GM18520 (cell line): ENCODE measurements around the gene ANGPTL2.
A peak's percentile ranks its signal among the peaks of the same experiment; 100 is the strongest.
"Not testable (repeated sequence)": the region's sequence is repeated elsewhere in the genome, so short reads cannot be mapped to it uniquely, and the experiment has no call there.

Experiments used
- ATAC-seq: cut with Tn5 transposase; IDR thresholded peaks from one replicate; pipeline ENCODE4 v1.9.1; 2021; ENCODE audit not compliant: unreplicated experiment

The ANGPTL2 gene, protein sequence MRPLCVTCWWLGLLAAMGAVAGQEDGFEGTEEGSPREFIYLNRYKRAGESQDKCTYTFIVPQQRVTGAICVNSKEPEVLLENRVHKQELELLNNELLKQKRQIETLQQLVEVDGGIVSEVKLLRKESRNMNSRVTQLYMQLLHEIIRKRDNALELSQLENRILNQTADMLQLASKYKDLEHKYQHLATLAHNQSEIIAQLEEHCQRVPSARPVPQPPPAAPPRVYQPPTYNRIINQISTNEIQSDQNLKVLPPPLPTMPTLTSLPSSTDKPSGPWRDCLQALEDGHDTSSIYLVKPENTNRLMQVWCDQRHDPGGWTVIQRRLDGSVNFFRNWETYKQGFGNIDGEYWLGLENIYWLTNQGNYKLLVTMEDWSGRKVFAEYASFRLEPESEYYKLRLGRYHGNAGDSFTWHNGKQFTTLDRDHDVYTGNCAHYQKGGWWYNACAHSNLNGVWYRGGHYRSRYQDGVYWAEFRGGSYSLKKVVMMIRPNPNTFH

DNA sequence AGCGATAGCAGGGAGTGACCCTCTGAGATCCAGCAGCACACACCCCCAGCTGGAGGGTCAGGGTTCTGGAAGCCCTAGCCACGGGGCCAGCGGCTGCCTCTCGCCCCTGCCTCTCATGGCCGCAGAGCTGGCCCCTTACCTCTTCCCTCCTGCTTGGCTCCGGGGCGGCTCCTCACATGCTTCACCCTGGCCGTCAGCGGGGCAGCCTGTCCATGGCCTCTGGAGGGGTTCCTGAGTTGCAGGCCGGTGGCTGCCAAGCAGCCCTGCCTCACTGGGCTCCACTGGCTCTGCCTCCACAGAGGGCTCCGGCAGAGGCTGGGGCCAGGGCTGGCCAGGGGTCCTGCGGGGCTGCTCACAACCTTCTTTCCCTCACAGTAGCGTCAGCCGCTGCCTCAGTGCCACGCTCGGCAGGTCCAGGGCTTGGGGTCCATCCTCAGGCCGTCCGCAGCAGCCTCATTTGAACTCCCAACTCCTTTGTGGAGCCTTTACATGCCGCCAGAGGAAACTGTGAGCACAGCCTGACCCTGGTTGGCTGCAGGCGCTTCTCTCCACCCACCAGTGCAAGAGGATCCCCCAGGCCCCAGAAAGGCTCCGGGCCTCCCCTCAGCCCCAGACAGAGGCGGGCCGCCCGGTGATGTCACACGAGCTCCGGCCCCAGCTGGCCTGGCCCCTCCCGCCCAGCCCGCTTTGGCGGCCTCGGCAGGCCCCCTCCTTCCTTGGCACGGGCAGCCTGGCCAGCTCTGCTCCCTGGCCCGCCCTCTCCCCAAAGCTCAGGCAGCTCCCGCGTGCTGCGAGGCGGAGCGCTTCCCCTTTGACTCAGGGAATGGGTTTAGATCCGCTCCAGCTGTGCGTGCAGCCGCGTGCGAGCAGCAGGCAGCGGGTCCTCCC is at the start of gene ANGPTL2:
Gene ANGPTL2 (minus strand): TSS at position 460 of the 888 bp plus-strand sequence. CDS start 13,904 bp downstream, outside the sequence.
- ATAC-seq: no peak

DNA sequence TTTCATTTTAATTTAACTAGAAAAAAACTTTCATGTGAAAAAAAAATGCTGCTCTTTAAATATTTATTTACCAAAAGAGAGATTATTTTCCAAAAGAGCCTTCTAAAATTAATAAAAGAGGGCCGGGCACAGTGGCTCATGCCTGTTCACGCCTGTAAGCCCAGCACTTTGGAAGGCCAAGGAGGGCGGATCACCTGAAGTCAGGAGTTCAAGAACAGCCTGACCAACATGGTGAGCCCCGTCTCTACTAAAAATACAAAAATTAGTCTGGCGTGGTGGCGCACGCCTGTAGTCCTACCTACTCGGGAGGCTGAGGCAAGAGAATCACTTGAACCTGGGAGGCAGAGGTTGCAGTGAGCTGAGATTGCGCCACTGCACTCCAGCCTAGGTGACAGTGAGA is 48.9 kb upstream of the ANGPTL2 start:
- ATAC-seq: not testable (repeated sequence)

DNA sequence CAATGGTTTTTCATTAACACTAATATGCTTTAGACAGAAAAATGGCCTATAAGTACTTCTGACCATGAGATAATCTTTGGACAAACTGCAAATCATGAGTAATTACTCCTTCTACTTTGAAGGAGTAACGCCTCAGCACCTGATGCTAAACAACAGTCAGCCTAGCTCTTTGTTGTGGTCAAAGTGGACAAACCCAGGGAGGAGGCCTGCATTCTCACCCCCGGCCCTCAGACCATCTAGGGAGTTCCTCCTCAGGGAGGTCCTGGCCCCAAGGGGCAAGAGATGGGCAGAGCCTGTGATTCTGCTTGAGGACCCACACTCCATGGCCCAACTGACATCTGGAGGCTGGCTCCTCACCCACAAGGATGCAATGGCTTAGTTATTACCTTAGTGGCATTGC is 48.2 kb upstream of the ANGPTL2 start:
- ATAC-seq: no peak

DNA sequence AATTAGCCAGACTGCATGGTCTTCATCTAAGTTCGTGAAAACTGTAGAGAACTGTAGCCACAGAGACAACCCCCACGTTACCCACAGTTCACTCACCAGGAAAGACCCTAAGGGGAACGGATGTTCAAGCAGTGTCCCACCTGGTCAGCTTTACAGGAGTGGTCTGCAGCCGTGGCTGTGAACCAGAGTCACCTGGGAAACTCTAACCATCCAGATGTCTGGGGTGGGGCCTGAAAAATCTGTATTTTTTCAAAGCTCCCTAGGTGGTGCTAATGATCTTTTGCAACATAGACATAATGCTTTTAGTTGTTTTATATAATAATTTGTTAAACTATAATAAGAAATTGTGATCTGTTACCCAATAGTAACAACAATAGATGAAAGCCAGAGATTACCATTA is 47.7 kb upstream of the ANGPTL2 start:
- ATAC-seq: no peak

DNA sequence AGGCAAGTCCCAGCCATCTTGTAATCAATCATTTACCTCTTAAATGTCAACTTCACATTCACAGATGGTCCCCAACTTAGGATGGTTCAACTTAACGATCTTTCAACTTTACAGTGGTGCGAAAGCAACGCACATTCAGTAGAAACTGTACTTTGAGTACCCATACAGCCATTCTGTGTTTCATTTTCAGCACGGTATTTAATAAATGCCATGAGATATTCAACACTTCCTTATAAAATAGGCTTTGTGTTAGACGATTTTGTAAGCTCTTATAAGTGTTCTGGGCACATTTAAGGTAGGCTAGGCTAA is 47.1 kb upstream of the ANGPTL2 start:
- ATAC-seq: no peak

DNA sequence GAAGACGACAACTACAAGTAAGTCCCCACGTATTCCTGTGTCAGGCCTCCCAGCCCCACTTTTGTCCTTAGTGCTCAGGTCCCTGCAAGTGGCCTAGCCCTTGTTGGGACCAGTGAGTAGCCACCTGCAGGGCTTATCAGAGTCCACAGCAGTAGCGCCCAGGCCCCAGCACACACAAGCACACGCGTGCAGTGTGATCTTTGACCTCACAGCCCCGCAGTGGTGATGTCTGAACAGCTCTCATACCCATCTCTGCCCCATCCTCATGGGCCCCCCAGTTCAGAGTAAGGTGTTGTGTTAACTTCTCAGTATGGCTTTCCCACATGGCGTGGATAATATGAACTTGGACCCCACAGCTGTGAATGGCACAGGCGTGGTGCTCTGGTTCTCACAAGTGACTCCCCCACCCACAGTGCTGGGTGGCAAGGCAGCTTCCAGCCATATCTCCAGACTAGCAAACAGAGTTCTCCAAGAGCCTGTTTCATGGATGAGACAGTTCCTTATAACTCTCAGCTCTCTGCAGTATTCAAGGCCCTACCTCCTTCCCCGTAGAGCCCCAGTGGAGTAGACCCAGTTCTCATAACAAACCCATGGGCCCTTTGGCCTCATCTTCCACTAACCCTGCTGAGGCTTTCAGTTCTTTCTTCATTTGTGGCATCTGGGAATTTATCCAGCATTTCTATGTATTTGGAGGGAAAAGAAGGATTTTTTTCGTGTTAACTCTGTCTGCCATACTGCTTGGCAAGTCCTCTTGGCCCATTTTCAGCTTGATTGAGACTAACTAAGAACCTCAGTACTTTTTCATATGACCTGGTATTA is 46.5 kb upstream of the ANGPTL2 start:
- ATAC-seq: no peak

DNA sequence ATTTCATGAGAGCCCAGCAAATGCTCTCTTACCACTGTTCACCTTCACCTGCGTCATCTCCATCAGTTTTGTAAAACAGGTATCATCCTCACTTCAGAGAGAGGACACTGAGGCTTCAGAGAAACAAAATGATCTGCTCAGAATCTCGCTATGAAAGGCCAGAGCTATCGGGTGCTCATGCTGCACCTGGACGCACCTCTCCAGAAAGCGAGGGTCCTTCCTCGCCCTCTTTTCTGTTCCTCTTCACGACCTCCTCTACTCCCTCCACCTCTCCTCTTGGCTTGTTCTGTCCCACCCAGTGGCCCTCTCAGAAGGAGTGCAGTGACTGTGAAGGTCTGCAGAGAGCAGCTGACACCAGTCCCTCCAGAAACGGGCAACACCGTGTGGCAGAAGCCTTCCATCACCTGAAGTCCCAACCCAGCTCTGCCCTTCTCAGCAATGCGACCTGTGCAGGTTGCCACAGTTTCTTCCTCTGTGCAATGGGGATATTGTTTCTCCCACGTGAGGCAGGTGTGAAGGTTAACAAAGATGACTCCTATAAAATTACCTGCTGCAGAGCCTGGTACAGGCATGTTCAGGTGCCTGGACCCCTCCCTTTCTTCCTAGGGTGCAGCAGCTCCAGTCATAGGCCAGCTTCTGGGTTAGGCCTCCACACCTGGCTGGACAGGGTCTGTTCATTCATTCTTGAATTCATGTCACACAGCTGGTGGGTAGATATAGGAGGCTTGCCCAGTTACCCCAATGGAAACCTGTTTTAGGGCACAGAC is 45.3 kb upstream of the ANGPTL2 start:
- no peak for ATAC-seq

DNA sequence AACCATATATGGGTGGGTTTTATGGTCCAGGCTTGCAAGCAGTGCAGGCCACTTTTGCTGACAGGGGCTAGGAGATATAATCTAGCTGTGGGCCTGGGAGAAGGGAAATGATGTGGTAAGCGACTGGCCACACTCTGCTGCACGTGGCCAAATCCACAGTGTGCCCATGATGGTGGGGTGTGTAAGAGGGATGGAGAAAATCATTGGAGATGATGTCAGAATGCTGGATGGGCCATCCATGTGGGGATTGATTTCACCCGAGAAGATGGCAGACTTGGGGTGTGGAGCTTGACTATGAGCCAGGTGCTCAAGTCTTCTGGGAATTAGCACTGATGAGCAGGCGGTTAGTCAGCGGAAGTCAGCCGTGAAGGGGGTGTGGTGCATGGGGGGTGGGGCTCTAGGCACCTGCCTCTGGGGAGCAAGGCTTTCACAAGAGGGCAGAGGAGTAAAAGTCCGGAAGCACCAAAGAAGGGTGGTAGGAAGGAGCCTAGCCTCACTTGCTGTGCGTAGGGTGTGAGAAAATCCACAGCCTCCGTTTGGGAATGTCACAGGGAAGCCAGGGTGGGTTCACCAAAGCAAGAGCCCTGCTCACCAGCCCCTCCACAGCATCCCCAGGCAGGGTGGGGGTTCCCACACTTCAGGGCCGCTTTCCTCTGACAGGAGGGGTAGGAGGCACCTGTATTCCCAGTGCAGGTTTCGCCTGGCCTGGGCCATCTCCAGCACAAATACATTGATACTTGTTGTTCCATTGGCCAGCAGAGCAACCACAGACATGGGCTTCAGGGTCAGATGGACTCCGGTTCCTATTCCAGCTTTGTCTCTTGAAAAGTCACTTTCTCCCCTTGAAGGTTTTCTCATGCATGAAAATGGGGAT is 44.5 kb upstream of the ANGPTL2 start:
- peak; percentile 57 for ATAC-seq

DNA sequence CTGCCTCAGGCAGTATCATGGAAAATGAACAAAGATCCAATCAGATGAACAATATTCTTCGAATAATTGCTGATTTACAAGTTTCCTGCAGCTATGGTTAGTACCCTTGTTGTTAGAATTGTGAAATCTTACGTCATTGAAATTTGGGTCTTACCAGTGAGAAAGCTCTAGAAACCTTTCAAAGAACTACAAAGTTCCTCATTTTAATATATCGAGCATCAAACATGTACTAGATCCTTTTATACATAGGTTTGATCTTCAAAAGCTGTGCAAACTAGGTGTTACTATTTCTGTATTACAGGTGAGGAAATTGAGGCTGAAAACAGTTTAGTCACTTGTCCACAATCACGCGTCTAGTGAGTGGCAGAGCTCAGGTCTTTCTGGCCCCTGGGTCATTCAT is 43.7 kb upstream of the ANGPTL2 start:
- no peak for ATAC-seq

DNA sequence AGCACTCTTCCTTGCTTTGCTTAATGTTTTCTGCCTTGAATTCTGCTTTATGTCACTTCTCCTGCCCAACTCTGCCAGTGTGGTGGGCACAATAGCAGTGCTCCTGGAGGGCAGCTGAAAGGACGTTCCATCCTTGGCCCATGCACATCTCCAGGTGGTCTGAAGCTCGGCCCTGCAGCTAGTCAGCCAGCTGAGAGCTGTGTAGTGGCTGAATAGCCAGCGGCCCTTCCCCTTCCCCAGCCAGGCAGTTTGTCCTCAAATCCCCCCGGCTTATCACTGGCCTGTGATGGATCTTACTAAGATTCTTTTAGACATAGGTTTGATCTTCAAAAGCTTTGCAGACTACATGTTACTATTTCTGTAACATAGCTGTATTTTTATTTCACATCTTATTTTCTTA is 42.7 kb upstream of the ANGPTL2 start:
- no peak for ATAC-seq

DNA sequence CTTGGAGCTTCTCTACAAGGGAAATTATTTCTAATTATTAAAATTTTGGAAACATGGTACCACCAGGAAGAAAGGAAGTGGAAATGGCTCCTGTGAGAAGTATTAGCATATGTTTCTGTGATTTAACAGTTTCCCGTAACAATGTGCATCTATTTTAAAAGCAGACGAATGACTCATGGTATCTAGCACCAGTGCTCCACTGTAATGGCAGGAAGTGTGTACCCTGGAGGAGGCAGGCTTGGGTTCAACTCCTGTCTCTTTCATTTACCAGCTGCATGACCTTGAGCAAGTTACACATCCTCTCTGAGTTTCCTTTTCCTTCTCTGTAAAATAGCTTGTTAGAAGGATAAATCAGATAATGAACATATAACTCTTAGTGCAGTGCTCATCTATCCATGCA is 41.0 kb upstream of the ANGPTL2 start:
- ATAC-seq: no peak

DNA sequence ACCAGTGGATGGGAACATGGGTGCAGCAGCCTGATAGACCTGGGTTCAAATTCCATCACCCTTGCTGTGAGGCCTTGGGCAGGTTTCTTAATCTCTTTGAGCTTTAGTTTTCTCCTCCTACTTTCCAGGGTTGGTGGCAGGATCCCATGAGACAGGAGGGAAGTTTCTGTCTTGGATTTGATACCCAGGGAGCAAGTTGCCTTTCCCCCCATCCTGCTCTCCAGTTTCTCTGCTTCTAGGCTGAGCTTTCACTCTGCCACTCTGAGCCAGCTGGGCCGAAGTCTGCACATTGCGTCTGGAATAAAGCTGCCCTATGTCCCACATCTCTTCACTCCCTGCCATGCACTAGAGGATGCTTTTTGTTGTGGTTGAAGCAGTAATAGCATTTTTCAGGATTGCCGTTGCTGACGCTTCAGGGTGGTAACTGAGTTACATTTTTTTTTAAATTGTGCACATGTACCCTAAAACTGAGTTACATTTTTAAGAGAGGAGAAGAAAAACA is 40.5 kb upstream of the ANGPTL2 start:
- no peak for ATAC-seq

DNA sequence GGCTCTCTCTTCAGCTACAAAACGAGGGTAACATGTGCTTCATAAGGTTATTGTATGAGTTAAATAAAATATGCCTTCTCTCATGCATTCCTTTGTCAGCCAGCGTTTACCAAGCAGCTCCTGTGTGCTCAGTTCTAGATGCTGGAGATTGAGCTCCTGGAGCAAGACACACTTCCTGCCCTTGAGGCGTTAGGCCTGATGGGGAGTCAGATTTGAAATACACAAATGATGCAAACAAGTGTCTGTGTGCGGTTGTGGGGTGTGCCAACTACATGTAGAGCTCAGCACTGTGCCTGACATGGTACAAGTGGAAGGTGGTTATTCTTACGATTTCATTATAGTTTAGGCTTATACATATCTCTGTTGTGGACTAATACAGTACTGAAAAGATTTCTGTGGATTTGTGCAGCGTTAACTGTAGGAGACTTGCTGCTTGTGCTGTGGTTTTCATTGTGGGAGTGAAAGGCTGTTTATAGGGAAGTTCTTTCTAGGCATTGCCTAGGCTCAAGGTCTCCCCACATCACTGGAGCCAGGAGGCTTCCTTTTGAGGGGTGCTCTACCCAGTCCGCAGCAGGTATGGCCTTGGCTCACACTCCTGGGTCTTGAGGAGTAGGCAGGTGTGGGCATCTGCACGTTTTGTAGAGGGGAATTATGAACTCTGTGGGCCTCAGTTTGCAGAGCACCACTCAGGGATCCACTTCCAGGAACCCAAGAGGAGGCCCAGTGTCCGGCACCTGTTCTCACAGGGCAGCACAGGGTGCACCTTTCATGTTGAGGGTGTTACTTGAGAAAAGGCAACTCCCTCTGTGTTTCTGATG is 39.8 kb upstream of the ANGPTL2 start:
- ATAC-seq: no peak

DNA sequence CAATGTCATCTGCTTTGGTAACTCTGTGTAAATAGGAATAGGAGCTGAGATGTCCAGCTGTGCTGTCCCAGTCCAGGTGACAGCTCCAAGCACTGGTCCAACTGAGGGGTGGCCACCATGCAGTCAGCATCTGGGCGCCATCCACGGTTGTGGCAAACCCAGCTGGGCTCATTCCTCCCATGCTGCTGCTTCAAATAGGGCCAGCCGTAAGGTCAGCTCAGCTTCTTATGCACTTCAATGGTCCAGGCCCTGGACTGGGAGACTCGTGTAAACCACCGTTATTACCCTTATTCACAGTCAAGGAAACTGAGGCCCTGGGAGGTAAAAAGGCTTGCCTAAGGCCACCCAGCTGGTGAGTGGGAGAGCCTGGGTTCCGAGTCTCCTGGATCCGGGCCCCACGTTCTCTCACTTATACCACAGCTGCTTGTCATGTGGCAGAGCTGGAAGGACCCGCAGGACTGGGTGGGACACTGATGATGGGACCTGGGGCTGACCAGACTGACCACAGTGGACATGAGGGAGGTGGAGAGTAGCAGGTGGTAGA is 38.7 kb upstream of the ANGPTL2 start:
- ATAC-seq: no peak

DNA sequence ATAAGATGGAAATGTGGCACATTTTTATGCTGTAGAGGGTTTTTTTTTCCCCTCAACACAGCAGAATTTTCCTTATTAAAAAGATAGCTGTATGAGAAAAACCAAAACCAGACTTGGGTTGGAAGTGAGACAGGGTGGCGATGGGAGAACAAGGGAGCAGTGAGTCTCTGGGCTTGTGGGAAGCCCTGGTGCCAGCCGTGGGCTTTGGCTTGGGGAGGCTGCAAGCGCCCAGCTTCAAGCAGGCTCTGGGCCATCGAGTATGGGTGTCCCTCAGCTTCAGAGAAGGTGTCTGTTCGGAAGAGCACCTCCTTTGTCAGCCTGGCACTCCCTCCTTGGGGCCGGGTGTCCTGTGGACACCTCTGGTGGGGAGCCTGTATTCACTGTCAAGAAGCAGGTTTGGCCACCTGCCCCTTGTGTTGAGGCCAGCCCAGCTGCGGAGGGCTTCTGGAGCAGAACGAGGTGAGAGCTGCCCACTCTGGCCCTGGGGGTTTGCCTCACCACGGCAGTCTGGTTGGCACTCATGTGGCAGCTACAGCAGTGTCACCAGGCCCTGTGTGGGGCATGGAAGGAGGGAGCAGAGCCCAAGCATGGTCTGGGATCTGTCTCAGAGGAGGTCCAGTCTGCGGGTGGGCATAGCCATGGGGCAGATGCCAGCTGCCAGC is 37.6 kb upstream of the ANGPTL2 start:
- no peak for ATAC-seq

DNA sequence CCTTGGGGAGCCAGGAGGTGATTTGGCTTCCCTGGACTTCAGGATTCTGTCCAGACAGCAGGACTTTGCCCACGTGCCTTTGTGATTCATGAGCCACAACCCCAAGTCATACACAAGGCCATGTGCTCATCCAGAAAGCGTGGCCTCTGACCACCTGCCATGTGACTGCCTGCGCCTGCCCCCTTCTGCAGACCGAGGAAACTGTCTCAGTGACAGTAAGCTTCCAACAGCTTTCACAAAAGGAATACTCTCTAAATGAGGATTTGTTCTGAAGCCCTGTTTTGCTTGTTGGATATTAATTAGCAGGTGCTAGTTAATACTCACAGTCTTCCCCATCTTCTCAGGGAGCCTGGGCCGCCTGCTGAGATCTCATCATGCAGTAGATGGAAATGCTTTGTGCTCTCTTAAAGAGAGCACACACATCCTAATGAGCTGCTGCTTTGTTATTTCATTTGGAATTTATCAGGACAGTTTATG is 36.9 kb upstream of the ANGPTL2 start:
- ATAC-seq: no peak

DNA sequence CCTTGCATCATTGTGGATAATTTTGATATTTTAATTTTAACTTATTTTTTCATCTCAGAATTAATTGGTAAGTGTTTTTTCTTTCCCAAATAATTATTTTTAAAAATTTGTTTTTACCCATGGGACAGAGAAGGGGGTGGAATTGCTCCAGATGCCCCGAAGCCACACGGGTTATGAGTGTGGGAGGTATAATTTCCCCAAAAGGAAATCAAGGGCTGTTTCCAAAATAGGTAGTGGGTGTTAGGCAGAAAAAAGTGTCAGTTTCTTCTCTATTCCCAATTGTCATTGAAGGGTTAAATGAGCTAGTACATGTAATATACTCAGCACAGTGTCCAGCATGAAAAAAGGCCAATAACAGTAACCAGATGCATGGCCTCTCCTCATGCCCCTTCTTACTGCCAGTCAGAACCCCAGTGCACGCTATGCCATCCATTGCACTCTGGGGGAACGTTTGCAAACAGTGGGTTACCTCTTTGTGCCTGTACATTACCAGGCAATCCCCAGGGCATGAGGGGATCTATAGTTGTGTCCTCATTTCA is 36.4 kb upstream of the ANGPTL2 start:
- no peak for ATAC-seq
